Neural cell (in vitro differentiated cells): ENCODE data around the gene CGNL1. TPM values are rescaled to one million over a fixed set of nuclear protein-coding genes. Genes with fewer than 3 reads are reported as not detected.

Experiments used
- H2AFZ ChIP-seq: fragments of 200-600, 300-800 bp; sonication (generic), shearing (Covaris generic); 2 replicates; pipeline ENCODE4 v1.6.0; 2014; ENCODE audit warnings: low read depth, mild to moderate bottlenecking, antibody characterized with exemption, low read length, moderate library complexity
- H3F3A ChIP-seq: fragments of 200-600 bp; shearing (Covaris generic); 2 replicates; pipeline ENCODE4 v1.6.1; 2016; ENCODE audit warnings: mild to moderate bottlenecking, moderate library complexity, mixed read lengths, antibody characterized with exemption, low read length; ENCODE audit not compliant: insufficient read depth, poor library complexity, severe bottlenecking
- H3K27ac ChIP-seq: fragments of 200-600, 300-800 bp; sonication (generic), shearing (Covaris generic); 2 replicates; pipeline ENCODE4 v1.5.1; 2014; ENCODE audit warnings: mild to moderate bottlenecking, low read length, moderate library complexity
- H3K27me3 ChIP-seq: fragments of 300-800, 200-600 bp; sonication (generic), shearing (Covaris generic); 2 replicates; pipeline ENCODE4 v1.6.0; 2014; ENCODE audit warnings: mild to moderate bottlenecking, low read depth, low read length, moderate library complexity; ENCODE audit not compliant: insufficient read depth
- H3K36me3 ChIP-seq: fragments of 300-800, 200-600 bp; sonication (generic), shearing (Covaris generic); 2 replicates; pipeline ENCODE4 v1.5.1; 2014; ENCODE audit warnings: mild to moderate bottlenecking, antibody characterized with exemption, low read length, moderate library complexity; ENCODE audit not compliant: insufficient read depth
- H3K4me2 ChIP-seq: fragments of 300-800, 200-600 bp; sonication (generic), shearing (Covaris generic); 2 replicates; pipeline ENCODE4 v1.6.0; 2014; ENCODE audit warnings: mild to moderate bottlenecking, low read length
- H3K4me3 ChIP-seq: fragments of 300-800, 200-600 bp; sonication (generic), shearing (Covaris generic); 2 replicates; pipeline ENCODE4 v1.5.1; 2014; ENCODE audit warnings: mild to moderate bottlenecking, low read length, moderate library complexity
- H3K79me2 ChIP-seq: fragments of 200-600 bp; shearing (Covaris generic); replicated peaks from 2 replicates; pipeline ENCODE4 v1.6.0; 2014; ENCODE audit warnings: mild to moderate bottlenecking, low read length, moderate library complexity; ENCODE audit not compliant: insufficient read depth
- H3K9ac ChIP-seq: fragments of 300-800, 200-600 bp; sonication (generic), shearing (Covaris generic); 2 replicates; pipeline ENCODE4 v1.6.1; 2016; ENCODE audit warnings: mild to moderate bottlenecking, low read length, mixed read lengths
- H3K9me2 ChIP-seq: fragments of 200-600 bp; shearing (Covaris generic); 2 replicates; pipeline ENCODE4 v1.6.1; 2016; ENCODE audit warnings: mild to moderate bottlenecking, low read length, mixed read lengths; ENCODE audit not compliant: insufficient read depth
- H3K9me3 ChIP-seq: fragments of 200-600, 300-800 bp; sonication (generic), shearing (Covaris generic); 2 replicates; pipeline ENCODE4 v1.6.1; 2016; ENCODE audit warnings: mild to moderate bottlenecking, mixed run types, low read length, moderate library complexity, mixed read lengths
- H4K20me1 ChIP-seq: fragments of 200-600 bp; shearing (Covaris generic); 2 replicates; pipeline ENCODE4 v1.6.1; 2016; ENCODE audit warnings: mild to moderate bottlenecking, mixed run types; ENCODE audit not compliant: insufficient read depth
- EP300 ChIP-seq: fragments of 450-650 bp; conservative IDR thresholded peaks from 2 replicates; pipeline ENCODE4 v1.6.1; 2014; ENCODE audit warnings: antibody characterized with exemption, mild to moderate bottlenecking, moderate library complexity; ENCODE audit not compliant: poor library complexity, severe bottlenecking
- EZH2 ChIP-seq: fragments of 200-600, 300-800 bp; shearing (Covaris generic), sonication (generic); IDR thresholded peaks from 2 replicates; pipeline ENCODE4 v1.6.1; 2014; ENCODE audit warnings: antibody characterized with exemption, low read length, borderline replicate concordance, mild to moderate bottlenecking; ENCODE audit not compliant: insufficient read depth, poor library complexity, severe bottlenecking
- MXI1 ChIP-seq: fragments of 450-650 bp; conservative IDR thresholded peaks from 2 replicates; pipeline ENCODE4 v1.6.1; 2014; ENCODE audit warnings: antibody characterized with exemption, mild to moderate bottlenecking; ENCODE audit not compliant: poor library complexity, severe bottlenecking
- POLR2AphosphoS5 ChIP-seq: IDR thresholded peaks from 2 replicates; pipeline ENCODE4 v1.6.1; 2012
- RAD21 ChIP-seq: fragments of 450-650 bp; conservative IDR thresholded peaks from 2 replicates; pipeline ENCODE4 v1.6.1; 2014; ENCODE audit warnings: antibody characterized with exemption, mild to moderate bottlenecking, moderate library complexity
- SMC3 ChIP-seq: fragments of 450-650 bp; conservative IDR thresholded peaks from 2 replicates; pipeline ENCODE4 v1.6.1; 2014; ENCODE audit warnings: antibody characterized with exemption, mild to moderate bottlenecking, moderate library complexity; ENCODE audit not compliant: poor library complexity
- TAF1 ChIP-seq: IDR thresholded peaks from 2 replicates; pipeline ENCODE4 v1.6.1; 2012; ENCODE audit warnings: low read depth
- polyA plus RNA-seq: library from polyadenylated mRNA; depleted of rRNA; stranded (reverse); fragments of >200 nt; gene quantifications from 2 replicates; pipeline ENCODE4 v1.2.3, GENCODE V29; 2014
- TF ChIP-seq, protein P1 (sequence below): IDR thresholded peaks from 2 replicates; pipeline ENCODE4 v1.6.1; 2012; ENCODE audit warnings: borderline replicate concordance
- TF ChIP-seq, protein P2 (sequence below): fragments of 450-650 bp; IDR thresholded peaks from 2 replicates; pipeline ENCODE4 v1.5.1; 2014; ENCODE audit warnings: antibody characterized with exemption, mild to moderate bottlenecking, moderate library complexity; ENCODE audit not compliant: poor library complexity, severe bottlenecking

CGNL1 gene
- polyA plus RNA-seq, 1 donor from 2014 or later = 0.26 TPM

DNA sequence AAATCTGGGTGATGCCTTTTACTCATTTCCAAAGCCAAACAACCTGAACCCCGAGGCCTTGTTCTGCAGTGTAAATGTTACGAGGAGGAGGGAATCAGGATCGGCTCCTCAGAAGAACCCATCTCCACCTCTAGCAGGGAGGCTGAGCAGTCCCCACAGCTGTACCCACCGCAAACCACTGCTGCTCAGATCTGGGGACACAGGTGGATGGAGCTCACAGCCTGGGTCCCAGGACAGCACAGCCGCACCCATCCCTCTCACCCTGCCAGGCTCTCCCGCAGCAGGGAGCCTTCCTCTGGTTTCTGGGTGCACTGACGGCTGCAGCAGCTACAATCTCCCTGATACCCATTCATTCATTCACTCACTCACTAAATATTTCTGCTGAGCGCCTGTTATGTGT, 44.0 kb upstream of the CGNL1 start:
- Histone ChIP-seq H3K4me3 (no peak overlapping the region), H3K36me3 (no peaks in the 10 kb centered on the region), H3F3A (no peaks in the 10 kb centered on the region), H3K27me3 (no peaks in the 10 kb centered on the region), H3K79me2 (no peaks in the 10 kb centered on the region), H3K9me3 (no peaks in the 10 kb centered on the region), H3K9me2 (no peaks in the 10 kb centered on the region), H3K4me2 (no peak overlapping the region), H4K20me1 (no peaks in the 10 kb centered on the region), H3K9ac (no peak overlapping the region), H2AFZ (no peak overlapping the region), H3K27ac (no peak overlapping the region)
- TF ChIP-seq EZH2 = no peak
- TF ChIP-seq EP300 = no peak
- TF ChIP-seq MXI1 = no peak
- TF ChIP-seq RAD21 = no peak
- TF ChIP-seq, protein P1, sequence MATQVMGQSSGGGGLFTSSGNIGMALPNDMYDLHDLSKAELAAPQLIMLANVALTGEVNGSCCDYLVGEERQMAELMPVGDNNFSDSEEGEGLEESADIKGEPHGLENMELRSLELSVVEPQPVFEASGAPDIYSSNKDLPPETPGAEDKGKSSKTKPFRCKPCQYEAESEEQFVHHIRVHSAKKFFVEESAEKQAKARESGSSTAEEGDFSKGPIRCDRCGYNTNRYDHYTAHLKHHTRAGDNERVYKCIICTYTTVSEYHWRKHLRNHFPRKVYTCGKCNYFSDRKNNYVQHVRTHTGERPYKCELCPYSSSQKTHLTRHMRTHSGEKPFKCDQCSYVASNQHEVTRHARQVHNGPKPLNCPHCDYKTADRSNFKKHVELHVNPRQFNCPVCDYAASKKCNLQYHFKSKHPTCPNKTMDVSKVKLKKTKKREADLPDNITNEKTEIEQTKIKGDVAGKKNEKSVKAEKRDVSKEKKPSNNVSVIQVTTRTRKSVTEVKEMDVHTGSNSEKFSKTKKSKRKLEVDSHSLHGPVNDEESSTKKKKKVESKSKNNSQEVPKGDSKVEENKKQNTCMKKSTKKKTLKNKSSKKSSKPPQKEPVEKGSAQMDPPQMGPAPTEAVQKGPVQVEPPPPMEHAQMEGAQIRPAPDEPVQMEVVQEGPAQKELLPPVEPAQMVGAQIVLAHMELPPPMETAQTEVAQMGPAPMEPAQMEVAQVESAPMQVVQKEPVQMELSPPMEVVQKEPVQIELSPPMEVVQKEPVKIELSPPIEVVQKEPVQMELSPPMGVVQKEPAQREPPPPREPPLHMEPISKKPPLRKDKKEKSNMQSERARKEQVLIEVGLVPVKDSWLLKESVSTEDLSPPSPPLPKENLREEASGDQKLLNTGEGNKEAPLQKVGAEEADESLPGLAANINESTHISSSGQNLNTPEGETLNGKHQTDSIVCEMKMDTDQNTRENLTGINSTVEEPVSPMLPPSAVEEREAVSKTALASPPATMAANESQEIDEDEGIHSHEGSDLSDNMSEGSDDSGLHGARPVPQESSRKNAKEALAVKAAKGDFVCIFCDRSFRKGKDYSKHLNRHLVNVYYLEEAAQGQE = no peak
- TF ChIP-seq TAF1 = no peak
- TF ChIP-seq, protein P2, sequence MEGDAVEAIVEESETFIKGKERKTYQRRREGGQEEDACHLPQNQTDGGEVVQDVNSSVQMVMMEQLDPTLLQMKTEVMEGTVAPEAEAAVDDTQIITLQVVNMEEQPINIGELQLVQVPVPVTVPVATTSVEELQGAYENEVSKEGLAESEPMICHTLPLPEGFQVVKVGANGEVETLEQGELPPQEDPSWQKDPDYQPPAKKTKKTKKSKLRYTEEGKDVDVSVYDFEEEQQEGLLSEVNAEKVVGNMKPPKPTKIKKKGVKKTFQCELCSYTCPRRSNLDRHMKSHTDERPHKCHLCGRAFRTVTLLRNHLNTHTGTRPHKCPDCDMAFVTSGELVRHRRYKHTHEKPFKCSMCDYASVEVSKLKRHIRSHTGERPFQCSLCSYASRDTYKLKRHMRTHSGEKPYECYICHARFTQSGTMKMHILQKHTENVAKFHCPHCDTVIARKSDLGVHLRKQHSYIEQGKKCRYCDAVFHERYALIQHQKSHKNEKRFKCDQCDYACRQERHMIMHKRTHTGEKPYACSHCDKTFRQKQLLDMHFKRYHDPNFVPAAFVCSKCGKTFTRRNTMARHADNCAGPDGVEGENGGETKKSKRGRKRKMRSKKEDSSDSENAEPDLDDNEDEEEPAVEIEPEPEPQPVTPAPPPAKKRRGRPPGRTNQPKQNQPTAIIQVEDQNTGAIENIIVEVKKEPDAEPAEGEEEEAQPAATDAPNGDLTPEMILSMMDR = no peak
- no peak for TF ChIP-seq SMC3
- TF ChIP-seq POLR2AphosphoS5 = no peak

DNA sequence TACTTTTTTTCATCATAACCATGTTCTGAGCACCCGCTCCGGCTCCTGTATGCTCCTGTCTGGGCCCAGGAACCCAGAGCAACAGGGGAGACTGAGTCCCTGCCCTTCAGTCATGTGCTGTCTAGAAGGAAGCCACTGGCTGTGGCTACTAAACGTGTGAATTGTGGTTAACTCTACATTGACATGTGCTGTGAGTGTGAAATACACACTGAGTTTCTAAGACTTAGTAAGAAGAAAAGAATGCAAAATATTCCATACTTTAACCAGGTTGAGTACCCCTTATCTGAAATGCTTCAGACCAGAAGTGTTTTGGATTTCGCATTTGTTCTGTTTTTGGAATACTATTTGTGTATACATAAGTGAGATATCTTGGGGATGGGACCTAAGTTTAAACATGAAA, 42.8 kb upstream of the CGNL1 start:
- Histone ChIP-seq H3K9me2 (no peaks in the 10 kb centered on the region), H2AFZ (no peak overlapping the region), H3K9me3 (no peaks in the 10 kb centered on the region), H3K4me3 (no peak overlapping the region), H3K27me3 (no peaks in the 10 kb centered on the region), H3K36me3 (no peaks in the 10 kb centered on the region), H3K27ac (no peak overlapping the region), H3K4me2 (no peak overlapping the region), H4K20me1 (no peaks in the 10 kb centered on the region), H3K79me2 (no peaks in the 10 kb centered on the region), H3F3A (no peaks in the 10 kb centered on the region), H3K9ac (no peak overlapping the region)
- TF ChIP-seq SMC3 (no peak), POLR2AphosphoS5 (no peak), RAD21 (no peak), EZH2 (no peak), TAF1 (no peak), MXI1 (no peak), EP300 (no peak)
- TF ChIP-seq, protein P1 = no peak
- TF ChIP-seq, protein P2 = no peak
